ENCODE results near the gene RERE.
A peak's percentile ranks its signal among the peaks of the same experiment; 100 is the strongest.

RERE gene

DNA sequence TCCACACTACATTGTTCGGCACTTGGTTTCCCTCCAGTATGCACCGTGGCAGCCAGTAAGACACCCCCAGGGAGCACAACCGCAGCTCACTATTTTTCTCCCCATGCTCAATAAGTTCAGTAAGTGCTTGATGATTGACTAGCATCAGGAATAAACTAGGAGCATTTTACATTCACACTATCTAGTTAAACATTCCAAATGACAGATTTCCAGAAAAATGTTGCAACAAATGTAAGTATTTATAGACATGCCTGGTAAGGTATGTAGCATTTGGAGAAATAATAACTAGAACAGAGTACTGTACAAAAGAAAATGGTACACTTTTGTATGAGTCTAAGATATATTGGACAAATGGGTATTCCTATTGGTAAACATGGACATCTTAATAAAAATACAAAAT is 406.6 kb downstream of the RERE start:
- H3K27me3 ChIP-seq (ENCODE audit: low read depth) = no peaks in the 10 kb centered on the region
- peaks cover 3% of the 10 kb centered on the region for H3K36me3 ChIP-seq (replicated peaks)
- H3K4me1 ChIP-seq = peaks cover 35% of the 10 kb centered on the region
- no peaks in the 10 kb centered on the region for H3K9me3 ChIP-seq
- in situ Hi-C loops (cut with MboI; ENCODE audit: low sequenced_read_pairs) = no loop called here
- DNase-seq (ENCODE audit: low spot score in 2 of 2) = no peak
- no peak overlapping the region for H3K4me3 ChIP-seq

DNA sequence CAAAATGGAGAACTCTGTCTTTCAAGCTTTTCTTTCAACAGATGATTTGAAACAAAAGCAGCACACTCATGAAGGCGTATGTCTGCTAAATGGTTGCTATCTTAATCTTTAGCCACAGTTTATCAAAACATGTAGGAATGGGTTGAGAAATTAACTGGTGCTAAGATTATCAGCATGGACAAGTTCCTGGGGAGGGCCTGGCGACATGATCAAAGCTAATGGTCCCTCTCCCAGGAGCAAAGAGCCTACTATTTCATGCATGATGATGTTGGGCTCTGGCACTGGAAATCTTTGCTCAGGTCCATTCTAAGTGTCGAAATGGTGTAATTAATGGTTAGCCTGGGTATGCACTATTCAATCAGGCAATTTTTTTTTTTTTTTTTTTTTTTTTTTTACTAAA is 407.8 kb downstream of the RERE start:
- no peak overlapping the region for H3K4me3 ChIP-seq
- peaks cover 35% of the 10 kb centered on the region for H3K4me1 ChIP-seq
- H3K36me3 ChIP-seq (replicated peaks) = no peaks in the 10 kb centered on the region
- in situ Hi-C loops (cut with MboI; ENCODE audit: low sequenced_read_pairs) = no loop called here
- H3K27me3 ChIP-seq (ENCODE audit: low read depth) = no peaks in the 10 kb centered on the region
- DNase-seq (ENCODE audit: low spot score in 2 of 2) = no peak
- H3K9me3 ChIP-seq = no peaks in the 10 kb centered on the region

DNA sequence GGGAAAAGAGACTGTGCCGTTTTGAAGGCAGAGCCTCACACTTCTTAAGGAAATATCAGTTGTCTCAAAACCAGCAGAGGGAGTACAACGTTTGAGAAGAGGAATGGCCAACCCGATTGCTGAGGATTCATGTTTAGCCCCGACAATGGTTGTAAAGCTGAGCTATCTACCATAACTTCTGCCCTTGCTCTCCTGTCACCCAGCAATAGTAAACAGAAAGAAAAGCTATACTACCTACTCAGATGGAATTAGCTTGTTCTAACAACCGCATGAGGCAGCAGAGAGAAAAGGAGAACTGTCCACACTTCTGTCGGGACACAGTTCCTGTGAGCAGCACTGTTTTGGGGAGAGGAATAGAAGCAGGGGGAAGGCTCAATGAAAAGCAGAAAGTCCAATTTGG is 408.3 kb downstream of the RERE start:
- DNase-seq (ENCODE audit: low spot score in 2 of 2) = peak; percentile 31 to 56
- Histone ChIP-seq H3K4me1 (peaks cover 35% of the 10 kb centered on the region), H3K9me3 (no peaks in the 10 kb centered on the region), H3K4me3 (no peak overlapping the region), H3K27me3 (ENCODE audit: low read depth) (no peaks in the 10 kb centered on the region), H3K36me3 (replicated peaks) (no peaks in the 10 kb centered on the region)
- in situ Hi-C loops (cut with MboI; ENCODE audit: low sequenced_read_pairs) = no loop called here

DNA sequence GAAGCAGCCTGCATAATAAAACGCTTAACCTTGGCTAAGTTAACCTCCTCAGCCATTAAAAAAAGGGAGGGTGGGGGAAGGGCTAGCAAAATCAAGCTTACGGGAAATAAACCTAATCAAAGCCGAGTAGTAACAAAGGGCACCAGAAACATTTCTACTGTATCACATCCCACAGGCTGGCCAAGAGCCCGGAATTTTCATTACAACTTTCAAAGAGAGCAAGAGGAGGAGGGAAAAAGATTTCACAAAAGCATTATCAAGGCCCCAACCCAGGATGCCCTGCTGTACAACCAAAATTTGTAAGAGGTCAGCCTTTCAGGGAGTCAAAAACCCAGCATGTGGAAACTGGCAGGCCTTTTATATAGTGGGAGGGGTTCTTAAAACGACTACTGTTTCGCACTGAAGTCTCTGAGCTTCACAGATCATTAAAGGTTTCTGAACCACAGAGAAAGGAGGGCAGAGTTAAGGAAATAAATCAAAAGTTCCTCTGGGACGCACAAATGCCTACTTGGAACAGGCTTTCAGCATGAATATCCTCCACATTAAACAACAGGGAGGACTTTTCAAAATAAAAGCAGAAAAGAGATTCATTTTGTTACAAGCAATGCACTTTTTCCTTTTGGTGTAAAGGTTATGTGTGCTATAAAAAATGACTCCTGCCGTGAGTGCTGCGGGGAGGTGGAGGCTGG is 409.1 kb downstream of the RERE start:
- peak; percentile 86 to 88 for DNase-seq (ENCODE audit: low spot score in 2 of 2)
- Histone ChIP-seq H3K4me1 (peaks cover 35% of the 10 kb centered on the region), H3K36me3 (replicated peaks) (no peaks in the 10 kb centered on the region), H3K9me3 (no peaks in the 10 kb centered on the region), H3K27me3 (ENCODE audit: low read depth) (no peaks in the 10 kb centered on the region), H3K4me3 (no peak overlapping the region)
- in situ Hi-C loops (cut with MboI; ENCODE audit: low sequenced_read_pairs) = no loop called here

DNA sequence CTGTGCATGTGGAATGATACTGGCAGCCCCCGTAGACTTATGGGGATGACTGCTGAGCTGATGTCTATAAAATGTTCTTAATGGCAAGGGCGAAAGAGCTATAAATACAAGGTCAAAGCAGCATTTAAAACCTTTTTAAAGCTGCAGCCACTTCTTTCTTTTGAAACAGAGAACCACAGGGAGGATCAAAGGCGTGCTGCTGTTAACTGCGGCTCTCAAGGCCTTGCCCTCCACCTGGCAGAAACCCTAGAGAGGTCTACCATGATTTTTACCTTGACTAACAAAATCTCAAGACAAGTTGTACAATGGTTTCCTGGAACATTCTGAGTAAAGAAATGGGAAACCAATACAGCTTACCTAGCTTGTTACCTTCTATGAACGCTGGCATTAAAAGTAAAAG is 409.8 kb downstream of the RERE start:
- H3K36me3 ChIP-seq (replicated peaks) = no peaks in the 10 kb centered on the region
- H3K4me1 ChIP-seq = peaks cover 35% of the 10 kb centered on the region
- in situ Hi-C loops (cut with MboI; ENCODE audit: low sequenced_read_pairs) = no loop called here
- no peaks in the 10 kb centered on the region for H3K9me3 ChIP-seq
- no peaks in the 10 kb centered on the region for H3K27me3 ChIP-seq (ENCODE audit: low read depth)
- no peak for DNase-seq (ENCODE audit: low spot score in 2 of 2)
- no peak overlapping the region for H3K4me3 ChIP-seq

DNA sequence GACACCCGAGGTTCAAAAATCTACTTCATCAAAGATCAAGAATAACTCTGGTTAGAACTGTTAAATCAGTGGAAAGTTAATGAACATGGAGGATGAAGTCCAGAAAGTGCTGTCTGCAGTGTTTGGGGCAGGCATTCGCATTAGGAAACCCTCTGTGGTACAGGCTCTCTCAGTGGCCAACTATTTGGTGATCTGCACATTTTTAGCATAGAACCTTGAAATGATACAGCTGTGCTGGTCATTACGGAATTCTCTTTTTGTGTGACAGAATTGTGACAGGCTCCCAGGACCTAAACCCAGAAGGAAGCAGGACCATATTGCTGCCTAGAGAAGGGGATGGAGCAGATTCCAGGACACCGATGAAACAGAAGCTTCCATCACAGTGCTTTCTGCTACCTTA is 410.5 kb downstream of the RERE start:
- in situ Hi-C loops (cut with MboI; ENCODE audit: low sequenced_read_pairs) = no loop called here
- Histone ChIP-seq H3K27me3 (ENCODE audit: low read depth) (no peaks in the 10 kb centered on the region), H3K9me3 (no peaks in the 10 kb centered on the region), H3K4me1 (peaks cover 29% of the 10 kb centered on the region), H3K36me3 (replicated peaks) (0 out of 2 replicates have a peak, but pooled peaks cover 3% of the 10 kb centered on the region), H3K4me3 (no peak overlapping the region)
- DNase-seq (ENCODE audit: low spot score in 2 of 2) = no peak

DNA sequence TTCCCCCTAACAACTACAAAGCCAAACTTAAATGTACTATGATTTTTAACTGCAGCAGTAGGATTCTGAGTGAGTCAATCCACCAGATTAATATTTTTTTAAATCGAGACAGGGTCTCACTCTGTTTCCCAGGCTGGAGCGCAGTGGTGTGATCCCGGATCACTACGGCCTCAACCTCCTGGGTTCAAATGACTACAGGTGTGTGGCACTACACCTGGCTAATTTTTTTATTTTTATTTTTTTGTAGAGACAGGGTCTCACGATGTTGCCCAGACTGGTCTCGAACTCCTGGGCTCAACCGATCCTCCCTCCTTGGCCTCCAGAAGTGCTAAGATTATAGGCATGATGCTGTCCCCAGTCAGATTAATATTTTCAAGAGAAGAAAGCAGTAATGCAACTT is 411.4 kb downstream of the RERE start:
- Histone ChIP-seq H3K27me3 (ENCODE audit: low read depth) (no peaks in the 10 kb centered on the region), H3K36me3 (replicated peaks) (0 out of 2 replicates have a peak, but pooled peaks cover 3% of the 10 kb centered on the region), H3K4me1 (peaks cover 23% of the 10 kb centered on the region), H3K4me3 (no peak overlapping the region), H3K9me3 (no peaks in the 10 kb centered on the region)
- in situ Hi-C loops (cut with MboI; ENCODE audit: low sequenced_read_pairs) = no loop called here
- DNase-seq (ENCODE audit: low spot score in 2 of 2) = no peak

DNA sequence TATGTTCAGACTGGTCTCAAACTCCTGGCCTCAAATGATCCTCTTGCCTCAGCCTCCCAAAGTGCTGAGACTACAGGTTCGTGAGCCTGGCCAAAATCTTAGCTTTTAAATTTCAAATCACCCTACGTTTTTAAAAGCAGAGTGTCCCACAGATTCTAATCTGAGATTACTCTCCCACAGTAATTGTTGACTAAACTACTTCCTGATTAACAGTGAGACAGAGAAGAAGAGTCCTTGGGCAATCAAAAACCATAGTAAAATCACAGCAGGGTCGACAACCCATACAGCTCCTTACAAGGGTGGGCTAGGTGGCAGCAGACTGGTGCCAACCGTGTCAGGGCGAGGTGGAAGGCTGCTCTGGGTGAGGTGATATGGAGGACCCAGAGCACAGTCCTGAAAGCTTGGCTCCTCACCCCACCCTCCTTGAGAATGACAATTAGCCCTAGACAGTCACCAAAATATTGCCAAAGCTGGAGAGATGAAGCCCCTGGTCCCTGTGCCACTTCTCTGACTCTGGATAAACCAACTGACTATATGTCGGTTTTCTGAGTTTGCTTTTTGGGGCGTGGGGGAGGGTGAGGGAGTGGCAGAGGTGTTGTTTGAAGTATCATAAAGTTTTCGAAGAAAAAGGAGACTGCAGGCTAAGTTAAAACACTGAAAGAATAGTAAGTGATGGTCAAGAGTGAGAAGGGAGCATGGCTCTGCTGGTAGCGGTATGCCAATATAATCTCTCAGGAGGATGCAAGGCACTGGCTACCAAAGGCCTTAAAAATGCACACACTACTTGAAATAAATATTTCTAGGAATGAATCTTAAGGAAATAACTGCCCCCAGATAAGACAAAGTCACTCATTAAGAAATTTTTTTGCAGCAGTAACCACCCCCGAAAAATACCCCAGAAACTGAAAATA is 412.7 kb downstream of the RERE start:
- in situ Hi-C loops (cut with MboI; ENCODE audit: low sequenced_read_pairs) = no loop called here
- Histone ChIP-seq H3K27me3 (ENCODE audit: low read depth) (no peaks in the 10 kb centered on the region), H3K4me1 (peaks cover 23% of the 10 kb centered on the region), H3K36me3 (replicated peaks) (0 out of 2 replicates have a peak, but pooled peaks cover 3% of the 10 kb centered on the region), H3K9me3 (no peaks in the 10 kb centered on the region), H3K4me3 (no peak overlapping the region)
- no peak for DNase-seq (ENCODE audit: low spot score in 2 of 2)

DNA sequence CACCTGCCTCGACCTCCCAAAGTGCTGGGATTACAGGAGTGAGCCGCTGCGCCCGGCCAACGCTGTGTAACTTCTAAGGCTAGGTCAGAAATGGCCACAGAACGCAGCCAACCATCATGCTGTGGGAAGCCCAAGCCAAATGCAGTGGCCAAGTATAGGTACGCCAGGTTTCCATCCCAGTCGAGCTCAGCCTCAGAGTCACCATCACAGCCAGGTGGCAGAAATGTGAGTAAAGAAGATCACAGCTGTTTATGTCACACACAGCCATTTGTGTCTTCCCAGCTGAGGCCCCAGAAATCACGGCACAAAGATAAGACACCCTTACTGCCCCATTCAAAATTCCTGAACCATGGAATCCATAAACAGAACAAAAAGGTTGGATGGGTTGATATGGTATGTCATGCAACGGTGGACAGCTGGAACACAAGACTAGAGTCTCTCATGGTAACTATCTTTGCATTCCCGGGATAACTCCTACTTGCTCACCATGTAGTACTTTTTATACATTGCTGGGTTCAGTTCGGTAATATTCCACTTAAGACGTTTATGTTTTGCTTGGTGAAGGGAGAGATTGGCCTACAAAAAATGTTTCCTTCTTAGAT is 415.2 kb downstream of the RERE start:
- Histone ChIP-seq H3K4me3 (no peak overlapping the region), H3K9me3 (no peaks in the 10 kb centered on the region), H3K36me3 (replicated peaks) (0 out of 2 replicates have a peak, but pooled peaks cover 3% of the 10 kb centered on the region), H3K4me1 (no peaks in the 10 kb centered on the region), H3K27me3 (ENCODE audit: low read depth) (no peaks in the 10 kb centered on the region)
- DNase-seq (ENCODE audit: low spot score in 2 of 2) = no peak
- in situ Hi-C loops (cut with MboI; ENCODE audit: low sequenced_read_pairs) = no loop called here

DNA sequence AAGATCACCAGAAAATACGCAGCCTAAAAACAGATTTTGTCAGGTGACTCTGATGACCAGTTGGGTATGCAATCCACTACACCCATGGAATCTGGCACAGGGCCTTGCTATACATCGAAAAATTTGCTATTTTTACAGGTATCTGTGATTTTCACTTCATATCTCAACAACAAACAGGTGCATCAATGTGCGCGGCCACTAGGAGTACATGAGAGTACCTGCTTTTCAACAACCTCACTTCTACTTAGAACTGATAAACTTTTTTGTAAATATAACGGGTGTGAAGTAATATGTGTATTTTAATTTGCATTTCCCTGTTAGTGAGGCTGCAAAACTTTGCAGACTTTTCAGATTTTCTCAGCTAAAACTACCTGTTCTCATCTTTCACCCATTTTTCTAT is 418.8 kb downstream of the RERE start:
- no peak overlapping the region for H3K4me3 ChIP-seq
- no peak for DNase-seq (ENCODE audit: low spot score in 2 of 2)
- no peaks in the 10 kb centered on the region for H3K9me3 ChIP-seq
- H3K4me1 ChIP-seq = peaks cover 6% of the 10 kb centered on the region; the same call in 1 of the 2 replicates
- in situ Hi-C loops (cut with MboI; ENCODE audit: low sequenced_read_pairs) = no loop called here
- no peaks in the 10 kb centered on the region for H3K27me3 ChIP-seq (ENCODE audit: low read depth)
- H3K36me3 ChIP-seq (replicated peaks) = 0 out of 2 replicates have a peak, but pooled peaks cover 3% of the 10 kb centered on the region

DNA sequence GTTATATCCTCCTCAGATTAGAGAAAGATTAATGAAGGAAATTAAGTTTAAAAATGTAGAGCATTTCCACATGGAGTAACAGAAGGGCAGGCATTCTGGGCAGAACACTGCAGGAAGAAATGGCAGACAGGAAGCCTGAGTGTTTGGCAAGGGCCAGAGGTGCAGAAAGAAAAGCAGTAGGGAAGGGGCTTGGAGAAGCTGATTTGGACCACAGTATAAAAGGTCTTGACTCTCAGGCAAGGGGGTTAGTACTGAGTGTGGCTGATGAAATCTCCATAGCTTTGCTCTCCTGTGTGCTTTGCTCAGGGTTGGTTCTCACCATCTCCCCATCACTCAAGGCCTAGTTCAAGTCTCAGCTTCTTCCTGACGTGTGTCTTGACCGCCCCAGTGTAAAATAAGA is 419.4 kb downstream of the RERE start:
- no peak for DNase-seq (ENCODE audit: low spot score in 2 of 2)
- 0 out of 2 replicates have a peak, but pooled peaks cover 3% of the 10 kb centered on the region for H3K36me3 ChIP-seq (replicated peaks)
- H3K9me3 ChIP-seq = no peaks in the 10 kb centered on the region
- H3K4me3 ChIP-seq = no peak overlapping the region
- peaks cover 6% of the 10 kb centered on the region; the same call in 1 of the 2 replicates for H3K4me1 ChIP-seq
- in situ Hi-C loops (cut with MboI; ENCODE audit: low sequenced_read_pairs) = no loop called here
- no peaks in the 10 kb centered on the region for H3K27me3 ChIP-seq (ENCODE audit: low read depth)

DNA sequence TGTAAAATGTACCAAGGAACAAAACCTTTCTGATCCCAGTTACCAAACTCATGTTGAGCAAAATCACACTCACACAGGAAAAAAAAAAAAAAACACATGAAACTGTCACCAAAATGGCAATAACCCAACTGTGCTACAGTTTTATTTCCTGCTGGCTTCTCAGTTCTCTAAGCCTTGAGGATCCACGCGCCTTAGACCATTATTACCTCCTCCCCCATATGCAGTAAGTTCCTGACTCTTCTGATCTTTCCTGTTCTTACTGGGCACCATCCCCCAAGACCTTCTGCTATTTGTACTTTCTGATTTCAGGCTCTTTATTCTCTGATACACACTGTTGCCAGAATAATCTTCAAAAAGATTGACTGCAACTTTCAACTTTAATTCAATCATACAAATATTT is 419.9 kb downstream of the RERE start:
- Histone ChIP-seq H3K36me3 (replicated peaks) (0 out of 2 replicates have a peak, but pooled peaks cover 3% of the 10 kb centered on the region), H3K27me3 (ENCODE audit: low read depth) (no peaks in the 10 kb centered on the region), H3K4me1 (peaks cover 6% of the 10 kb centered on the region; the same call in 1 of the 2 replicates), H3K9me3 (no peaks in the 10 kb centered on the region), H3K4me3 (no peak overlapping the region)
- in situ Hi-C loops (cut with MboI; ENCODE audit: low sequenced_read_pairs) = no loop called here
- DNase-seq (ENCODE audit: low spot score in 2 of 2) = no peak

DNA sequence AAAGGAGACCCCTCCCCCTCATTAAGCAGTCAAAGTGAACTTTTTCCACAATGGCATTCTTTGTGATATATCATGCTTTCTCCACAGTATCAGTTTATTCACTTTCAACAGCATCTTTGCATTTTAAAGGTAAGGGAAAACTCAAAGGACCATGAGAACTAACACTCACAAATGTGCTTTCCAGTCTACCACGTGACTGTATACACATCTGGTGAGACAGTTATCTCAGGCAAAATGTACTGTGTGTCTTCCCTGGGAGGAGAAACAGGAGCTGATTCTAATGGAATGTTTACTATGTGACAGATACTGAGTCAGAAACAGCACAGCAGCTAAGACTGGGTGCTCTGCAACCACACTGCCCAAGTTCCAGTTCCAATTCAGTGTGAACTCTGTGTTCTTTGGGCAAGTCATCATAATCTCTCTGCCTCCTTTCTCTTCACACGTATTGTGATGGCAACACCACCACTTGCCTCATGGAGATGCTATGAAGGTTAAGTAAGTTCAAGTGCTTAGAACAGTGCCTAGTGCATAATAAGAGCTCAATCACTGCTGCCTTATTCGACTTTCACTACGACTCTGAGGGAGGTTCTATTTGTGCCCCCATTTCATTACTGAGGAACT is 420.5 kb downstream of the RERE start:
- no peak overlapping the region for H3K4me3 ChIP-seq
- no peak for DNase-seq (ENCODE audit: low spot score in 2 of 2)
- H3K27me3 ChIP-seq (ENCODE audit: low read depth) = no peaks in the 10 kb centered on the region
- H3K36me3 ChIP-seq (replicated peaks) = no peaks in the 10 kb centered on the region
- no peaks in the 10 kb centered on the region for H3K9me3 ChIP-seq
- H3K4me1 ChIP-seq = peaks cover 6% of the 10 kb centered on the region; the same call in 1 of the 2 replicates
- in situ Hi-C loops (cut with MboI; ENCODE audit: low sequenced_read_pairs) = no loop called here
